Endodermal cell (in vitro differentiated cells): ENCODE data around the gene METTL13. TPM values are rescaled to one million over a fixed set of nuclear protein-coding genes. Genes with fewer than 3 reads are reported as not detected.

ENCODE experiments used
- DNase-seq: peaks from one replicate; pipeline ENCODE4 v3.0.0-alpha.2; 2017
- H3K27ac ChIP-seq: 2 replicates; pipeline ENCODE4 v1.5.1; 2013; ENCODE audit warnings: mild to moderate bottlenecking, low read depth, low read length, moderate library complexity
- H3K27me3 ChIP-seq: 2 replicates; pipeline ENCODE4 v1.6.1; 2013; ENCODE audit warnings: mild to moderate bottlenecking, low read length, moderate library complexity; ENCODE audit not compliant: insufficient read depth, control insufficient read depth, poor library complexity, severe bottlenecking
- H3K36me3 ChIP-seq: 2 replicates; pipeline ENCODE4 v1.7.0; 2013; ENCODE audit warnings: mild to moderate bottlenecking, low read length, moderate library complexity; ENCODE audit not compliant: control insufficient read depth, insufficient read depth
- H3K4me1 ChIP-seq: one replicate; pipeline ENCODE4 v1.7.0; 2013; ENCODE audit warnings: low read length; ENCODE audit not compliant: control insufficient read depth, insufficient read depth
- H3K4me3 ChIP-seq: 2 replicates; pipeline ENCODE4 v1.5.1; 2013; ENCODE audit warnings: mild to moderate bottlenecking, low read length, moderate library complexity
- H3K9ac ChIP-seq: 2 replicates; pipeline ENCODE4 v1.6.1; 2013; ENCODE audit warnings: mild to moderate bottlenecking, low read length, moderate library complexity; ENCODE audit not compliant: poor library complexity, severe bottlenecking; ENCODE audit errors: extremely low read depth
- H3K9me3 ChIP-seq: 2 replicates; pipeline ENCODE4 v1.6.1; 2013; ENCODE audit warnings: mild to moderate bottlenecking, low read length, moderate library complexity; ENCODE audit not compliant: control insufficient read depth
- H3K27ac Mint-ChIP-seq: 2 replicates; pipeline ENCODE4 v1.8.0; 2020; ENCODE audit warnings: mixed read lengths
- H3K27me3 Mint-ChIP-seq: 2 replicates; pipeline ENCODE4 v1.8.0; 2021; ENCODE audit warnings: mild to moderate bottlenecking, mixed read lengths; ENCODE audit not compliant: insufficient read depth
- H3K36me3 Mint-ChIP-seq: 2 replicates; pipeline ENCODE4 v1.8.0; 2020; ENCODE audit warnings: low read depth, mixed read lengths
- H3K4me1 Mint-ChIP-seq: 2 replicates; pipeline ENCODE4 v1.8.0; 2020; ENCODE audit warnings: mixed read lengths
- H3K4me3 Mint-ChIP-seq: 2 replicates; pipeline ENCODE4 v1.8.0; 2020; ENCODE audit warnings: mild to moderate bottlenecking, moderate library complexity, mixed read lengths
- H3K9me3 Mint-ChIP-seq: 2 replicates; pipeline ENCODE4 v1.8.0; 2020; ENCODE audit warnings: mild to moderate bottlenecking, mixed read lengths
- CTCF ChIP-seq: fragments of 200-600 bp; sonication (generic); conservative IDR thresholded peaks from 2 replicates; pipeline ENCODE4 v1.5.0; 2021; ENCODE audit warnings: antibody characterized with exemption, mild to moderate bottlenecking
- WGBS, 2 experiments: methylation state at CpG; one replicate each; pipeline versions ENCODE4 v1.1.5 to v1.1.7; 2013; ENCODE audit warnings: missing lambda C conversion rate in 2 of 2, mixed read lengths in 1 of 2; ENCODE audit not compliant: insufficient coverage in 1 of 2, insufficient read length in 1 of 2; 5-methylcytosine and 5-hydroxymethylcytosine counted together
- total RNA-seq, 2 donors: library from RNA; stranded (reverse); fragmentation: NEBNext Ultra II Directional in 1 of 2; extraction: Animal tissue kit (Norgen Biotek cat#: 25700) in 1 of 2; gene quantifications; 2 replicates in 1 of 2; 3 replicates in 1 of 2; pipeline ENCODE4 v1.2.1, GENCODE V29; 2021

The METTL13 gene
- total RNA-seq, 2 donors from 2014 or later = 32.1 to 38.5 TPM

- DNase-seq = no peak
- no peak overlapping the region for H3K9ac ChIP-seq
- no peaks in the 10 kb centered on the region for H3K9me3 ChIP-seq
- Mint-ChIP-seq H3K36me3 (peaks cover 3% of the 10 kb centered on the region), H3K9me3 (no peaks in the 10 kb centered on the region), H3K27me3 (no peaks in the 10 kb centered on the region), H3K4me1 (peaks cover 22% of the 10 kb centered on the region), H3K4me3 (no peak overlapping the region), H3K27ac (no peak overlapping the region)
- no peak for TF ChIP-seq CTCF
- no peak overlapping the region for H3K27ac ChIP-seq
- WGBS, 2 experiments = 89% methylated on average over 2 of the region's 2 CpGs; no CpG with 5 or more reads in 1 of the 2 experiments
- no peaks in the 10 kb centered on the region for H3K36me3 ChIP-seq
- H3K4me3 ChIP-seq = no peak overlapping the region
- no peaks in the 10 kb centered on the region for H3K27me3 ChIP-seq
- H3K4me1 ChIP-seq = peaks cover 3% of the 10 kb centered on the region
Observed at GRCh38 chr1:171803045-171803444, 21.6 kb downstream of the METTL13 start.

GRCh38 chr1:171803461-171804022, 22.1 kb downstream of the METTL13 start:
- Histone ChIP-seq H3K9ac (no peak overlapping the region), H3K4me3 (no peak overlapping the region), H3K9me3 (no peaks in the 10 kb centered on the region), H3K27ac (no peak overlapping the region), H3K36me3 (no peaks in the 10 kb centered on the region), H3K4me1 (peaks cover 3% of the 10 kb centered on the region), H3K27me3 (no peaks in the 10 kb centered on the region)
- WGBS, 2 experiments = 94 to 97% methylated on average over 13 to 17 of the region's 17 CpGs
- no peak for TF ChIP-seq CTCF
- Mint-ChIP-seq H3K4me1 (peaks cover 22% of the 10 kb centered on the region), H3K36me3 (no peaks in the 10 kb centered on the region), H3K9me3 (no peaks in the 10 kb centered on the region), H3K27me3 (no peaks in the 10 kb centered on the region), H3K27ac (no peak overlapping the region), H3K4me3 (no peak overlapping the region)
- no peak for DNase-seq

- Mint-ChIP-seq H3K9me3 (no peaks in the 10 kb centered on the region), H3K27ac (no peak overlapping the region), H3K4me1 (peaks cover 22% of the 10 kb centered on the region), H3K27me3 (no peaks in the 10 kb centered on the region), H3K36me3 (no peaks in the 10 kb centered on the region), H3K4me3 (no peak overlapping the region)
- Histone ChIP-seq H3K9me3 (no peaks in the 10 kb centered on the region), H3K4me3 (no peak overlapping the region), H3K27me3 (no peaks in the 10 kb centered on the region), H3K36me3 (no peaks in the 10 kb centered on the region), H3K9ac (no peak overlapping the region), H3K4me1 (peaks cover 3% of the 10 kb centered on the region), H3K27ac (no peak overlapping the region)
- no peak for DNase-seq
- WGBS, 2 experiments = 85 to 91% methylated on average over 6 to 9 of the region's 9 CpGs
- TF ChIP-seq CTCF = no peak
Observed at GRCh38 chr1:171805395-171806115, 24.1 kb downstream of the METTL13 start.
